DOHH2 (cell line): Measurements from ENCODE around the gene POLRMT.
"Not testable (repeated sequence)": the region's sequence is repeated elsewhere in the genome, so short reads cannot be mapped to it uniquely, and the experiment has no call there.

Experiments used
- H3F3A ChIP-seq: fragments of 200-600 bp; sonication (generic), shearing (Covaris generic); 2 replicates; pipeline ENCODE4 v1.6.0; 2016; ENCODE audit warnings: antibody characterized with exemption, mild to moderate bottlenecking; ENCODE audit not compliant: control insufficient read depth, insufficient read depth
- H3K27ac ChIP-seq: fragments of 200-600 bp; sonication (generic); 2 replicates; pipeline ENCODE4 v1.5.1; 2014; ENCODE audit warnings: low read depth, mild to moderate bottlenecking, low read length, moderate library complexity
- H3K27me3 ChIP-seq: fragments of 200-600 bp; sonication (generic); 2 replicates; pipeline ENCODE4 v1.6.1; 2014; ENCODE audit warnings: mild to moderate bottlenecking, low read length, mixed read lengths; ENCODE audit not compliant: control insufficient read depth
- H3K36me3 ChIP-seq: fragments of 200-600 bp; sonication (generic); 2 replicates; pipeline ENCODE4 v1.6.1; 2014; ENCODE audit warnings: mild to moderate bottlenecking, low read length, moderate library complexity, mixed read lengths; ENCODE audit not compliant: control insufficient read depth
- H3K4me1 ChIP-seq: fragments of 200-600 bp; sonication (generic); 2 replicates; pipeline ENCODE4 v1.6.1; 2014; ENCODE audit warnings: mild to moderate bottlenecking, low read length, mixed read lengths; ENCODE audit not compliant: control insufficient read depth
- H3K4me2 ChIP-seq: fragments of 200-600 bp; sonication (generic); 2 replicates; pipeline ENCODE4 v1.6.0; 2014; ENCODE audit warnings: mild to moderate bottlenecking, low read length, moderate library complexity
- H3K4me3 ChIP-seq: fragments of 200-600 bp; sonication (generic); 2 replicates; pipeline ENCODE4 v1.5.1; 2014; ENCODE audit warnings: mild to moderate bottlenecking, low read length, mixed read lengths
- H3K79me2 ChIP-seq: fragments of 200-600 bp; sonication (generic); 2 replicates; pipeline ENCODE4 v1.6.1; 2014; ENCODE audit warnings: mild to moderate bottlenecking, low read length, mixed read lengths; ENCODE audit not compliant: control insufficient read depth
- H3K9me2 ChIP-seq: fragments of 200-600 bp; sonication (generic); replicated peaks from 2 replicates; pipeline ENCODE4 v1.6.1; 2014; ENCODE audit warnings: mild to moderate bottlenecking, low read length, mixed read lengths; ENCODE audit not compliant: control insufficient read depth
- H3K9me3 ChIP-seq: fragments of 200-600 bp; sonication (generic); 2 replicates; pipeline ENCODE4 v1.6.1; 2014; ENCODE audit warnings: antibody characterized with exemption, low read length, mixed read lengths; ENCODE audit not compliant: control insufficient read depth, insufficient read depth
- H4K20me1 ChIP-seq: fragments of 200-600 bp; sonication (generic); 2 replicates; pipeline ENCODE4 v1.6.0; 2014; ENCODE audit warnings: low read depth, mild to moderate bottlenecking, antibody characterized with exemption, low read length, moderate library complexity; ENCODE audit not compliant: control insufficient read depth, insufficient read depth
- CTCF ChIP-seq: fragments of 200-600 bp; sonication (generic); IDR thresholded peaks from one replicate; pipeline ENCODE4 v1.5.1; 2014; ENCODE audit warnings: antibody characterized with exemption, mild to moderate bottlenecking, low read depth, low read length; ENCODE audit not compliant: poor library complexity, severe bottlenecking
- EZH2phosphoT487 ChIP-seq: fragments of 200-600 bp; sonication (generic); IDR thresholded peaks from 2 replicates; pipeline ENCODE4 v1.6.1; 2017; ENCODE audit warnings: borderline replicate concordance, mild to moderate bottlenecking, antibody characterized with exemption, low read length, moderate library complexity, mixed read lengths

POLRMT gene

GRCh38 chr19:676007-676338 is 42.6 kb upstream of the POLRMT start:
- Histone ChIP-seq H3K27ac (no peak overlapping the region), H3K4me3 (no peak overlapping the region)

GRCh38 chr19:674282-675151 is 41.2 kb upstream of the POLRMT start:
- H3K4me2 ChIP-seq = no peak overlapping the region

More at GRCh38 chr19:676007-676338, 42.6 kb upstream of the POLRMT start:
- Histone ChIP-seq H3K9me3 (no peaks in the 10 kb centered on the region), H3K27me3 (peaks cover 14% of the 10 kb centered on the region), H3K79me2 (peaks cover 5% of the 10 kb centered on the region; the same call in 1 of the 2 replicates), H3K4me2 (no peak overlapping the region), H3K36me3 (no peaks in the 10 kb centered on the region), H3F3A (0 out of 2 replicates have a peak, but pooled peaks cover 4% of the 10 kb centered on the region), H3K4me1 (peaks cover 12% of the 10 kb centered on the region), H4K20me1 (no peaks in the 10 kb centered on the region; the same call in 1 of the 2 replicates), H3K9me2 (no peaks in the 10 kb centered on the region)
- TF ChIP-seq EZH2phosphoT487 (no peak), CTCF (no peak)

GRCh38 chr19:670609-671075 is 37.3 kb upstream of the POLRMT start:
- Histone ChIP-seq H4K20me1 (no peaks in the 10 kb centered on the region), H3K27ac (no peak overlapping the region), H3K9me2 (no peaks in the 10 kb centered on the region), H3K27me3 (peaks cover 12% of the 10 kb centered on the region), H3K9me3 (no peaks in the 10 kb centered on the region), H3F3A (no peaks in the 10 kb centered on the region), H3K4me1 (no peaks in the 10 kb centered on the region), H3K36me3 (no peaks in the 10 kb centered on the region), H3K4me3 (no peak overlapping the region), H3K79me2 (no peaks in the 10 kb centered on the region), H3K4me2 (no peak overlapping the region)
- no peak for TF ChIP-seq CTCF
- no peak for TF ChIP-seq EZH2phosphoT487

More at GRCh38 chr19:674282-675151, 41.2 kb upstream of the POLRMT start:
- Histone ChIP-seq H3K79me2 (peaks cover 4% of the 10 kb centered on the region; the same call in 1 of the 2 replicates), H3K36me3 (no peaks in the 10 kb centered on the region), H3K27ac (no peak overlapping the region), H4K20me1 (no peaks in the 10 kb centered on the region; the same call in 1 of the 2 replicates), H3K27me3 (peaks cover 14% of the 10 kb centered on the region), H3K9me3 (no peaks in the 10 kb centered on the region), H3K4me1 (peaks cover 10% of the 10 kb centered on the region), H3F3A (0 out of 2 replicates have a peak, but pooled peaks cover 4% of the 10 kb centered on the region), H3K9me2 (no peaks in the 10 kb centered on the region), H3K4me3 (no peak overlapping the region)
- no peak for TF ChIP-seq CTCF
- no peak for TF ChIP-seq EZH2phosphoT487

GRCh38 chr19:668675-669434 is 35.5 kb upstream of the POLRMT start:
- not testable (repeated sequence) for H3K4me3 ChIP-seq, H3K27me3 ChIP-seq, H3F3A ChIP-seq, H4K20me1 ChIP-seq, H3K36me3 ChIP-seq, H3K4me2 ChIP-seq, H3K9me2 ChIP-seq, H3K79me2 ChIP-seq, H3K9me3 ChIP-seq, H3K27ac ChIP-seq
- peaks cover 12% of the 10 kb centered on the region for H3K4me1 ChIP-seq

- not testable (repeated sequence) for H3K4me3 ChIP-seq, H3K36me3 ChIP-seq, H3K9me3 ChIP-seq, H3F3A ChIP-seq, H3K9me2 ChIP-seq, H3K27ac ChIP-seq, H3K27me3 ChIP-seq, H4K20me1 ChIP-seq, H3K4me2 ChIP-seq
- H3K79me2 ChIP-seq = peaks cover 13% of the 10 kb centered on the region
- peaks cover 19% of the 10 kb centered on the region for H3K4me1 ChIP-seq
Observed at GRCh38 chr19:666985-667573, 33.7 kb upstream of the POLRMT start.
